CD4-positive, alpha-beta T cell treated with Interleukin-15 for 4 hours (primary cell): ENCODE results near the gene ULBP1.
"Not testable (repeated sequence)": the region's sequence is repeated elsewhere in the genome, so short reads cannot be mapped to it uniquely, and the experiment has no call there.

Source experiments
- DNase-seq: peaks from one replicate; pipeline ENCODE4 v3.0.0-alpha.2; 2020; ENCODE audit warnings: low spot score

Gene ULBP1

GRCh38 chr6:149975400-149975799 is 11.7 kb downstream of the ULBP1 start:
- DNase-seq, result no peak

GRCh38 chr6:149977221-149977620 is 13.5 kb downstream of the ULBP1 start:
- DNase-seq, result no peak

- no peak for DNase-seq
These were observed 14.9 kb downstream of the ULBP1 start for GRCh38 chr6:149978610-149979009.

- DNase-seq, result no peak
These were observed 15.6 kb downstream of the ULBP1 start for GRCh38 chr6:149979293-149979692.

GRCh38 chr6:149983145-149983544 is 19.4 kb downstream of the ULBP1 start:
- DNase-seq, result no peak

GRCh38 chr6:149984773-149985172 is 21.0 kb downstream of the ULBP1 start:
- DNase-seq, result no peak

- no peak for DNase-seq
These were observed 21.8 kb downstream of the ULBP1 start for GRCh38 chr6:149985481-149985937.

GRCh38 chr6:149987602-149988107 is 23.9 kb downstream of the ULBP1 start:
- no peak for DNase-seq

GRCh38 chr6:149988550-149989346 is 25.0 kb downstream of the ULBP1 start:
- DNase-seq, result no peak

- no peak for DNase-seq
These were observed 26.5 kb downstream of the ULBP1 start for GRCh38 chr6:149990212-149990660.

GRCh38 chr6:149990661-149991471 is 27.1 kb downstream of the ULBP1 start:
- DNase-seq, result no peak

- DNase-seq, result not testable (repeated sequence)
These were observed 27.7 kb downstream of the ULBP1 start for GRCh38 chr6:149991472-149991795.

- DNase-seq, result no peak
These were observed 28.1 kb downstream of the ULBP1 start for GRCh38 chr6:149991838-149992237.

- DNase-seq, result no peak
These were observed 31.6 kb downstream of the ULBP1 start for GRCh38 chr6:149995235-149995750.

- no peak for DNase-seq
These were observed 32.2 kb downstream of the ULBP1 start for GRCh38 chr6:149995971-149996370.

- DNase-seq, result no peak
These were observed 35.9 kb downstream of the ULBP1 start for GRCh38 chr6:149999636-150000035.

GRCh38 chr6:150001295-150002008 is 37.7 kb downstream of the ULBP1 start:
- DNase-seq, result no peak

- no peak for DNase-seq
These were observed 39.0 kb downstream of the ULBP1 start for GRCh38 chr6:150002710-150003109.

GRCh38 chr6:150003599-150003998 is 39.9 kb downstream of the ULBP1 start:
- DNase-seq, result not testable (repeated sequence)

GRCh38 chr6:150004101-150004782 is 40.5 kb downstream of the ULBP1 start:
- peak; percentile 64 for DNase-seq
